ENCODE results near the gene FAM3B.
A peak's percentile ranks its signal among the peaks of the same experiment; 100 is the strongest.
"Not testable (repeated sequence)": the region's sequence is repeated elsewhere in the genome, so short reads cannot be mapped to it uniquely, and the experiment has no call there.

Gene FAM3B

GRCh38 chr21:41316200-41317062, at the start of gene FAM3B:
FAM3B (plus strand) TSS chr21:41316801; CDS start chr21:41316880, 79 bp downstream.
- no peak for DNase-seq

- no peak for DNase-seq
Observed at GRCh38 chr21:41267346-41267745, 49.3 kb upstream of the FAM3B start.

GRCh38 chr21:41269535-41269934, 47.1 kb upstream of the FAM3B start:
- DNase-seq = no peak

- DNase-seq = no peak
Observed at GRCh38 chr21:41277196-41277595, 39.4 kb upstream of the FAM3B start.

GRCh38 chr21:41277846-41278245, 38.8 kb upstream of the FAM3B start:
- DNase-seq = no peak

- DNase-seq = no peak
Observed at GRCh38 chr21:41280115-41280919, 36.3 kb upstream of the FAM3B start.

- DNase-seq = no peak
Observed at GRCh38 chr21:41282412-41282811, 34.2 kb upstream of the FAM3B start.

- DNase-seq = peak; percentile 43 to 76
Observed at GRCh38 chr21:41283211-41283818, 33.3 kb upstream of the FAM3B start.

- DNase-seq = no peak
Observed at GRCh38 chr21:41289431-41289830, 27.2 kb upstream of the FAM3B start.

- no peak for DNase-seq
Observed at GRCh38 chr21:41290106-41290799, 26.3 kb upstream of the FAM3B start.

GRCh38 chr21:41294548-41295231, 21.9 kb upstream of the FAM3B start:
- DNase-seq = no peak

- DNase-seq = no peak
Observed at GRCh38 chr21:41295721-41296254, 20.8 kb upstream of the FAM3B start.

GRCh38 chr21:41302976-41303375, 13.6 kb upstream of the FAM3B start:
- no peak for DNase-seq

GRCh38 chr21:41304068-41304720, 12.4 kb upstream of the FAM3B start:
- no peak for DNase-seq

- DNase-seq = no peak
Observed at GRCh38 chr21:41307219-41307618, 9.4 kb upstream of the FAM3B start.

- not testable (repeated sequence) for DNase-seq
Observed at GRCh38 chr21:41313285-41314164, 3.1 kb upstream of the FAM3B start.

GRCh38 chr21:41315726-41316125, 875 bp upstream of the FAM3B start:
- no peak for DNase-seq

- DNase-seq = no peak
Observed at GRCh38 chr21:41317063-41317392, 427 bp downstream of the FAM3B start.

- DNase-seq = no peak
Observed at GRCh38 chr21:41317458-41317857, 857 bp downstream of the FAM3B start.

- DNase-seq = no peak
Observed at GRCh38 chr21:41318218-41318617, 1.6 kb downstream of the FAM3B start.

- no peak for DNase-seq
Observed at GRCh38 chr21:41319273-41319672, 2.7 kb downstream of the FAM3B start.
